CD8-positive, alpha-beta memory T cell (primary cell): ENCODE data around the gene ZNF808. TPM values are rescaled to one million over a fixed set of nuclear protein-coding genes. Genes with fewer than 3 reads are reported as not detected.
"Not testable (repeated sequence)": the region's sequence is repeated elsewhere in the genome, so short reads cannot be mapped to it uniquely, and the experiment has no call there.

Source experiments
- CTCF ChIA-PET: fragments of 350-600 bp; sonication (Branson Sonifier 250); formaldehyde crosslinking; loops from one replicate; lab custom pipeline; 2021; ENCODE audit warnings: antibody characterized with exemption; lab: Charles Lee
- POLR2A ChIA-PET: fragments of 350-600 bp; sonication (Branson Sonifier 250); formaldehyde crosslinking; loops from one replicate; lab custom pipeline; 2021; ENCODE audit warnings: antibody characterized with exemption; lab: Charles Lee
- DNase-seq, 5 donors: peaks; one replicate each; pipeline versions ENCODE4 v3.0.0 to v3.0.0-alpha.2; 2020 to 2022; ENCODE audit warnings: mixed read lengths in 1 of 5
- H3K27ac ChIP-seq: one replicate; pipeline ENCODE4 v1.7.0; 2013; ENCODE audit warnings: low read depth, mild to moderate bottlenecking, low read length, moderate library complexity
- H3K27me3 ChIP-seq: 2 replicates; pipeline ENCODE4 v1.7.0; 2013; ENCODE audit warnings: low read length, mild to moderate bottlenecking; ENCODE audit not compliant: insufficient read depth, poor library complexity, severe bottlenecking
- H3K36me3 ChIP-seq: 2 replicates; pipeline ENCODE4 v1.7.0; 2013; ENCODE audit warnings: mild to moderate bottlenecking, low read length, moderate library complexity; ENCODE audit not compliant: insufficient read depth
- H3K4me1 ChIP-seq: 2 replicates; pipeline ENCODE4 v1.7.0; 2013; ENCODE audit warnings: mild to moderate bottlenecking, low read length, moderate library complexity; ENCODE audit not compliant: insufficient read depth
- H3K4me3 ChIP-seq: 2 replicates; pipeline ENCODE4 v1.7.0; 2013; ENCODE audit warnings: mild to moderate bottlenecking, low read length
- H3K9me3 ChIP-seq: 2 replicates; pipeline ENCODE4 v1.7.0; 2013; ENCODE audit warnings: mild to moderate bottlenecking, low read length
- H3K27ac Mint-ChIP-seq, 8 donors: one replicate each; pipeline ENCODE4 v1.8.0; 2020 to 2021; ENCODE audit warnings: mixed read lengths in 8 of 8, mild to moderate bottlenecking in 6 of 8, inconsistent platforms in 3 of 8, moderate library complexity in 3 of 8
- H3K27me3 Mint-ChIP-seq, 2 donors: one replicate each; pipeline ENCODE4 v1.8.0; 2020 to 2021; ENCODE audit warnings: mixed read lengths in 2 of 2, mild to moderate bottlenecking in 1 of 2, moderate library complexity in 1 of 2
- H3K36me3 Mint-ChIP-seq, 3 donors: one replicate each; pipeline ENCODE4 v1.8.0; 2020 to 2021; ENCODE audit warnings: mixed read lengths in 3 of 3, inconsistent platforms in 1 of 3, mild to moderate bottlenecking in 1 of 3
- H3K4me1 Mint-ChIP-seq, 3 donors: one replicate each; pipeline ENCODE4 v1.8.0; 2020 to 2021; ENCODE audit warnings: mixed read lengths in 3 of 3, inconsistent platforms in 1 of 3, mild to moderate bottlenecking in 1 of 3
- H3K4me3 Mint-ChIP-seq, 7 donors: one replicate each; pipeline ENCODE4 v1.8.0; 2020 to 2021; ENCODE audit warnings: mixed read lengths in 7 of 7, mild to moderate bottlenecking in 6 of 7, moderate library complexity in 4 of 7, inconsistent platforms in 2 of 7
- H3K9me3 Mint-ChIP-seq, 5 donors: one replicate each; pipeline ENCODE4 v1.8.0; 2020 to 2022; ENCODE audit warnings: mixed read lengths in 5 of 5, mild to moderate bottlenecking in 3 of 5, moderate library complexity in 2 of 5, inconsistent platforms in 1 of 5
- polyA plus RNA-seq: library from polyadenylated mRNA; unstranded; fragments of 300-500 nt; fragmentation: Illumina TruSeq; gene quantifications from one replicate; pipeline ENCODE4 v1.2.3, GENCODE V29; 2021
- total RNA-seq, 2 experiments: library from RNA; stranded (reverse); gene quantifications; one replicate each; pipeline ENCODE4 v1.2.3, GENCODE V29; 2021

Gene ZNF808
- total and polyA plus RNA-seq, 3 experiments from 2014 or later = 14.4 to 31.9 (median 28.2) TPM

- Histone ChIP-seq H3K36me3 (no peaks in the 10 kb centered on the region), H3K9me3 (no peaks in the 10 kb centered on the region), H3K4me1 (no peaks in the 10 kb centered on the region), H3K27me3 (no peaks in the 10 kb centered on the region), H3K4me3 (no peak overlapping the region), H3K27ac (no peak overlapping the region)
- H3K4me3 Mint-ChIP-seq = no peak overlapping the region
- POLR2A ChIA-PET = no interaction called here
- H3K9me3 Mint-ChIP-seq = peaks cover 10 to 53% (median 15%) of the 10 kb centered on the region in 5 donors
- CTCF ChIA-PET = no interaction called here
- H3K36me3 Mint-ChIP-seq = peaks cover under 1 to 21% (median 1%) of the 10 kb centered on the region in 3 donors
- H3K27me3 Mint-ChIP-seq = peaks cover 4 to 18% of the 10 kb centered on the region in 2 donors
- no peak for DNase-seq
- peaks cover 5 to 7% (median 6%) of the 10 kb centered on the region in 3 donors for H3K4me1 Mint-ChIP-seq
- no peak overlapping the region for H3K27ac Mint-ChIP-seq
Observed at GRCh38 chr19:52522551-52522950, 4.9 kb upstream of the ZNF808 start.

DNA sequence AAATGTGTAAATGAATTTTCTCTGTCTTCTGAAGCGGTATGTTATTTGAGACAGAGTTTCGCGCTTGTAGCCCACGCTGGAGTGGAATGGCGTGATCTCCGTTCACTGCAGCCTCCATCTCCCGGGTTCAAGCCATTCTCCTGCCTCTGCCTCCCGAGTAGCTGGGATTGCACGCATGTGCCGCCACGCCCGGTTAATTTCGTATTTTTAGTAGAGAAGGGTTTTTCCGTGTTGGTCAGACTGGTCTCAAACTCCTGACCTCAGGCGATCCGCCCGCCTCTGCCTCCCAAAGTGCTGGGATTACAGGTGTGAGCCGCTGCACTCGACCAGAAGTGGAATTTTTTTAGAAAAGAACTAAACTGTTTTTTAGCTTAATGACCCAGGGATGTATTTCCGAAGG lies 3.4 kb upstream of the ZNF808 start:
- peaks cover 4 to 14% of the 10 kb centered on the region in 2 donors for H3K27me3 Mint-ChIP-seq
- POLR2A ChIA-PET = no interaction called here

GRCh38 chr19:52527956-52528351 lies 486 bp downstream of the ZNF808 start:
- Histone ChIP-seq H3K9me3 (no peaks in the 10 kb centered on the region), H3K27me3 (no peaks in the 10 kb centered on the region), H3K27ac (peak overlapping the region; percentile 97), H3K4me1 (peaks cover 11% of the 10 kb centered on the region), H3K36me3 (no peaks in the 10 kb centered on the region), H3K4me3 (peak overlapping the region; percentile 91)
- H3K4me3 Mint-ChIP-seq = peak overlapping the region; percentile 89 to 100 (median 99)
- H3K4me1 Mint-ChIP-seq = peaks cover 28 to 50% (median 31%) of the 10 kb centered on the region in 3 donors
- CTCF ChIA-PET = no interaction called here
- POLR2A ChIA-PET = interaction anchor here (1.2 kb wide), 1 partner anchor 184 kb away, joined by 3 read pairs; no protein-coding TSS in a partner anchor
- peaks cover 0 to 9% (median 0%) of the 10 kb centered on the region in 5 donors for H3K9me3 Mint-ChIP-seq
- H3K27me3 Mint-ChIP-seq = no peaks in the 10 kb centered on the region
- peaks cover 5 to 16% (median 6%) of the 10 kb centered on the region in 3 donors for H3K36me3 Mint-ChIP-seq
- no peak for DNase-seq
- H3K27ac Mint-ChIP-seq = peak overlapping the region; percentile 83 to 100 (median 99)

More for the DNA sequence above, 3.4 kb upstream of the ZNF808 start:
- H3K27ac Mint-ChIP-seq = no peak overlapping the region
- H3K9me3 ChIP-seq = no peaks in the 10 kb centered on the region
- no peak overlapping the region for H3K27ac ChIP-seq
- H3K36me3 Mint-ChIP-seq = peaks cover 4 to 20% (median 6%) of the 10 kb centered on the region in 3 donors
- H3K9me3 Mint-ChIP-seq = peaks cover 9 to 38% (median 11%) of the 10 kb centered on the region in 5 donors
- DNase-seq = no peak
- H3K36me3 ChIP-seq = no peaks in the 10 kb centered on the region
- CTCF ChIA-PET = no interaction called here
- no peak overlapping the region for H3K4me3 Mint-ChIP-seq
- H3K27me3 ChIP-seq = no peaks in the 10 kb centered on the region
- H3K4me1 ChIP-seq = peaks cover 11% of the 10 kb centered on the region
- H3K4me1 Mint-ChIP-seq = peaks cover 14 to 22% (median 18%) of the 10 kb centered on the region in 3 donors
- no peak overlapping the region for H3K4me3 ChIP-seq

DNA sequence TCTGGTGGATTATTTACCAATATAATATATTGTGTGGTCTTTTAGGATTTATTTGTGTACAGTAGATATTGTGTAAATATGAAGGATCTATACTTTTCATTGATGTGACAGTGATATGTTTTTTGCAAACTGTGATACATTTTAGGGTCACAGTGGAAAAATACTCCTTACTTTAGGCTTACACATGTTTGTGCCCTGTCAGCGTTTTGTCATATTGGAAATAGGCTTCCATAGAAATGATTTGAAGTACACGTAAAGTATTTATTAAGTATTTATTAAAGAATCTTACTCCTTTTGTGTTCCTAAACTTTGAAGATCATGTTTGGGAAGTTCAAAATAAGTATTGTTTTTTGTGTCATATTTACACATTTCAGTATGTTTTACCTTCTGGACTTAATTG lies 5.0 kb downstream of the ZNF808 start:
- Histone ChIP-seq H3K4me3 (no peak overlapping the region), H3K4me1 (peaks cover 17% of the 10 kb centered on the region), H3K9me3 (no peaks in the 10 kb centered on the region), H3K27ac (no peak overlapping the region), H3K27me3 (no peaks in the 10 kb centered on the region), H3K36me3 (no peaks in the 10 kb centered on the region)
- POLR2A ChIA-PET = interaction anchor here (0.6 kb wide), 1 partner anchor 626 kb away, joined by 3 read pairs; the partner anchor contains the start of gene ZNF347
- CTCF ChIA-PET = no interaction called here
- no peak for DNase-seq
- Mint-ChIP-seq H3K9me3 (no peaks in the 10 kb centered on the region), H3K27ac (no peak overlapping the region), H3K4me3 (peak overlapping the region in 1 of 7 donors; percentile 81), H3K27me3 (no peaks in the 10 kb centered on the region), H3K4me1 (peaks cover 45 to 76% (median 56%) of the 10 kb centered on the region in 3 donors), H3K36me3 (peaks cover 8 to 32% (median 8%) of the 10 kb centered on the region in 3 donors)

DNA sequence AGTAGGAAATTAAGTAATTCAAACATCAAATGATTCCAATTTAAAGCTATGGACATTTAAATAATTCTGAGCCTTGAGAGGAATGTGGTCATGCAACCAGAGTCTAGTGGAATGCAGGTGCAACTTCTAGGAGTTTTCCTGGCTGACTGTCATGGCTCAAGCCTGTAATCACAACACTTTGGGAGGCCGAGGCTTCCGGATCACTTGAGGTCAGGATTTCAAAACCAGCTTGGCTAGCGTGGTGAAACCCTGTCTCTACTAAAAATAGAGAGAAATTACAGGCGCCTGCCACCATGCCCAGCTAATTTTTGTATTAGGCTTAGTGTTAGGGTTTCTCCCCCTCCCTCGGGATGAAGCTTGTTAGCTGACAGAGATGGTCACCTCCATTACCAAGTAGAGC lies 6.4 kb downstream of the ZNF808 start:
- Mint-ChIP-seq H3K4me1 (peaks cover 44 to 73% (median 55%) of the 10 kb centered on the region in 3 donors), H3K36me3 (peaks cover 5 to 31% (median 13%) of the 10 kb centered on the region in 3 donors), H3K27me3 (no peaks in the 10 kb centered on the region), H3K9me3 (no peaks in the 10 kb centered on the region), H3K4me3 (peak overlapping the region in 3 of 7 donors; percentile 61 to 82 (median 79)), H3K27ac (peak overlapping the region in 2 of 8 donors; percentile 24 to 79)
- no peaks in the 10 kb centered on the region for H3K27me3 ChIP-seq
- CTCF ChIA-PET = interaction anchor here (0.8 kb wide), 1 partner anchor 9 kb away, joined by 3 read pairs; no protein-coding TSS in a partner anchor
- no peak overlapping the region for H3K4me3 ChIP-seq
- no peak for DNase-seq
- POLR2A ChIA-PET = no interaction called here
- H3K27ac ChIP-seq = no peak overlapping the region
- no peaks in the 10 kb centered on the region for H3K36me3 ChIP-seq
- H3K9me3 ChIP-seq = no peaks in the 10 kb centered on the region
- peaks cover 8% of the 10 kb centered on the region for H3K4me1 ChIP-seq

DNA sequence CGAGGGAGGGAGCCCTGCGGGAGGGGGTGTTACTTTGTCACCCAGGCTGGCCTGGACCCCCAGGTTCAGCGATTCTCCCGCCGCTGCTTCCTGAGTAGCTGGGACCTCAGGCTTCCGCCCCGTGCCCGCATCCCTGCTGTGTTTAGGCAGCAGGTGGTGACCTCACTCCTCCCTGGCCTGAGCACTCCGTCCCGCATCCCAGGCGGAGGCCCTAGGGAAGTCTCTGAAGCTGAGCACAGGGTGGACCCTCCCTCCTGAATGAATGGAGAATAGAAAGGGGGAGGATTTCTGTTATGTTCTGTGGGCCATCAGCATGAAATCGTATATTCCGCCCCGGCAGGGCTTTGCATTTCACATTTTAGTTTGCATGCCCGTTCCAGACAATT lies 7.9 kb downstream of the ZNF808 start:
- peaks cover 8 to 36% (median 13%) of the 10 kb centered on the region in 3 donors for H3K36me3 Mint-ChIP-seq
- CTCF ChIA-PET = interaction anchor here (0.9 kb wide), 1 partner anchor 8 kb away, joined by 3 read pairs; no protein-coding TSS in a partner anchor
- not testable (repeated sequence) for H3K9me3 ChIP-seq, H3K9me3 Mint-ChIP-seq, H3K27me3 Mint-ChIP-seq, H3K4me1 ChIP-seq, H3K27me3 ChIP-seq, H3K36me3 ChIP-seq
- H3K27ac Mint-ChIP-seq = peak overlapping the region; percentile 80 to 99 (median 92)
- Histone ChIP-seq H3K27ac (peak overlapping the region; percentile 47), H3K4me3 (peak overlapping the region; percentile 68)
- peak in 2 of 5 donors; percentile 30 to 57 for DNase-seq
- H3K4me1 Mint-ChIP-seq = peaks cover 44 to 68% (median 56%) of the 10 kb centered on the region in 3 donors
- H3K4me3 Mint-ChIP-seq = peak overlapping the region; percentile 82 to 96 (median 95)
- POLR2A ChIA-PET = interaction anchor here (0.7 kb wide), 2 partner anchors 9 to 291 kb away, joined by 5 read pairs; no protein-coding TSS in a partner anchor

DNA sequence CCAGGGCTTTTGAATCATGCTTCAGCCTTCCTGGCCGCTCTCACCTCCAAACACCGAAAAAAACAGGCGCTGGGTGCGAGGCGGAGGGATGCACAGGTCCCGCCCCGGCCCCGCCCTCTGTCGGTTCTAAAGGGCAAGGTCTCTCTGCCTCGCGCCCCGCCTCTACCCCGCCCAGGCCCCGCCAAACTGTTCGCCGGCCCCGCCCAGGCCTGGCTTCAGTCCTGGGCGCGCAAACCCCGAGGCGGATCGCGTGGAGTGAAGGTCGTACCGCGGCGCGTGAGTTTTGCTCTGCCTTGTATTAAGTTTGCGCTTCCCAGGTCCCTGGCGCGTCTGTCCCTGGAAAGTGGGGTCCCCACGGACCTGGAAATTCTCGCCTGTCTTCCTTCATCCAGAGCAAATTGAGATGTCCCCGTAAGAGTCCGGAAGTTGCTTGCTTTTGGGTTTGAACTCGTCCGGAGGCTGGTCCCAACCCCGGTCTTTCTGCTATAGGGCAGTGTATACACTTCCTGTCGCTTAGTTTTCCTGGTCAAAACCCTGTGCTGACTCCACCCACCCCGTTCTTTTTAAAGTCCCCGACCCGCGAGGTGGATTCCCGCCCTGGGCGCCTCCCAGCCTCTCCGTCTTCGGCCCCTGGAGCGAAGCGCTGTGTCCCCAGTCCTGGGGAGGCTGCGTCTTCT lies 8.4 kb downstream of the ZNF808 start:
- Histone ChIP-seq H3K36me3 (no peaks in the 10 kb centered on the region), H3K9me3 (no peaks in the 10 kb centered on the region), H3K4me3 (peak overlapping the region; percentile 78), H3K27ac (peak overlapping the region; percentile 47), H3K4me1 (peaks cover 6% of the 10 kb centered on the region), H3K27me3 (no peaks in the 10 kb centered on the region)
- no peaks in the 10 kb centered on the region for H3K27me3 Mint-ChIP-seq
- DNase-seq = peak; percentile 78 to 94 (median 91)
- H3K4me3 Mint-ChIP-seq = peak overlapping the region; percentile 82 to 96 (median 95)
- H3K27ac Mint-ChIP-seq = peak overlapping the region; percentile 80 to 99 (median 92)
- CTCF ChIA-PET = no interaction called here
- no peaks in the 10 kb centered on the region for H3K9me3 Mint-ChIP-seq
- POLR2A ChIA-PET = interaction anchor here (0.7 kb wide), 1 partner anchor 290 kb away, joined by 5 read pairs; no protein-coding TSS in a partner anchor
- peaks cover 11 to 41% (median 13%) of the 10 kb centered on the region in 3 donors for H3K36me3 Mint-ChIP-seq
- H3K4me1 Mint-ChIP-seq = peaks cover 46 to 71% (median 61%) of the 10 kb centered on the region in 3 donors

DNA sequence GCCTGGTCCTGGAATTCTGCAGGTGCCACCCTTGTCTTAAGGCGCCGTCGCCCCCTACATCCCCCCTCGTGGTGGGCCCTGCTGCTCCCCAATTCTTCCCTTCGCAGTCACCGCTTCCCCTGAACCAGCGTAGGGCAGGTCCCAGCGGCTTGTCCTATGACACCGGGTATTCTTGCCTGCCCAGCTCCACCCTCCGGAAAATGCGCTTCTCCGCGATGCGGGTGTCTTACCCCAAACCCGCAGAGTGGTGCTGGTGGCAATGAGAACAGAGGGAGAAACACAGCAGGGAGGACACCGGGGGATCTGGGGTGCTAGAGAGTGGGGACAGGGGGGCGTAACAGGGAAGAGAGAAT lies 9.0 kb downstream of the ZNF808 start:
- Mint-ChIP-seq H3K27me3 (no peaks in the 10 kb centered on the region), H3K36me3 (peaks cover 11 to 41% (median 13%) of the 10 kb centered on the region in 3 donors), H3K27ac (peak overlapping the region; percentile 80 to 99 (median 92)), H3K4me3 (peak overlapping the region; percentile 82 to 96 (median 95)), H3K4me1 (peaks cover 47 to 71% (median 61%) of the 10 kb centered on the region in 3 donors), H3K9me3 (no peaks in the 10 kb centered on the region)
- Histone ChIP-seq H3K4me1 (peaks cover 6% of the 10 kb centered on the region), H3K36me3 (no peaks in the 10 kb centered on the region), H3K9me3 (no peaks in the 10 kb centered on the region), H3K27me3 (no peaks in the 10 kb centered on the region), H3K27ac (no peak overlapping the region), H3K4me3 (peak overlapping the region; percentile 78)
- ChIA-PET CTCF (no interaction called here), POLR2A (no interaction called here)
- DNase-seq = peak; percentile 26 to 58 (median 47)
